MM.1S (cell line): Measurements from ENCODE around the gene VRTN.

Source experiments
- EZH2 ChIP-seq: fragments of 300-600 bp; sonication (generic); optimal IDR thresholded peaks from 2 replicates; pipeline ENCODE3; 2017; ENCODE audit warnings: low read depth, mild to moderate bottlenecking, antibody characterized with exemption, low read length, mixed read lengths
- EZH2phosphoT487 ChIP-seq: fragments of 300-600 bp; sonication (generic); IDR thresholded peaks from 2 replicates; pipeline ENCODE4 v1.6.1; 2018; ENCODE audit warnings: antibody characterized with exemption, low read length
- TF ChIP-seq, protein P1 (sequence below): fragments of 300-600 bp; sonication (generic); IDR thresholded peaks from 2 replicates; pipeline ENCODE4 v1.5.1; 2016; ENCODE audit warnings: antibody characterized with exemption, low read length, mixed read lengths

DNA sequence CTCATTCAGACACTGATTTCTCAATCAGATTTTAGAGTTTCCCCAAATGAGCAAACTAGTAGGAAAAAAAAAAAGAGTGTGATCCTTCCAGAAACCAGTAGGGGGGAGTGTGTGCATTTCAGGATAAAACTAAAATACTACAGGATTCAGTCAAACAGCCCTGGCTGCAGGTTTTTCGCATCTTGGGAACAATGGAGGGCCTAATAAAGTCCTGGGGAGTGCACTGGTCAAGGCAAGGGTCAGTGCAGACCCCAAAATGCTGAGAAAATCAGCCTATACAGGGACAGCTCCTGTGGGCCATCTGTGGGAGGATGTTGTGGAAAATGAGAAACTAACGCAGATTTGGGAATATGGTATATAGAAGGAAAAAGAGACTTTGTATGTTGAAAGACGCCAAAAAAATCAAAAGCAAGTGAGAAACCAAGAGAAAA lies 23.3 kb upstream of the VRTN start:
- TF ChIP-seq, protein P1, sequence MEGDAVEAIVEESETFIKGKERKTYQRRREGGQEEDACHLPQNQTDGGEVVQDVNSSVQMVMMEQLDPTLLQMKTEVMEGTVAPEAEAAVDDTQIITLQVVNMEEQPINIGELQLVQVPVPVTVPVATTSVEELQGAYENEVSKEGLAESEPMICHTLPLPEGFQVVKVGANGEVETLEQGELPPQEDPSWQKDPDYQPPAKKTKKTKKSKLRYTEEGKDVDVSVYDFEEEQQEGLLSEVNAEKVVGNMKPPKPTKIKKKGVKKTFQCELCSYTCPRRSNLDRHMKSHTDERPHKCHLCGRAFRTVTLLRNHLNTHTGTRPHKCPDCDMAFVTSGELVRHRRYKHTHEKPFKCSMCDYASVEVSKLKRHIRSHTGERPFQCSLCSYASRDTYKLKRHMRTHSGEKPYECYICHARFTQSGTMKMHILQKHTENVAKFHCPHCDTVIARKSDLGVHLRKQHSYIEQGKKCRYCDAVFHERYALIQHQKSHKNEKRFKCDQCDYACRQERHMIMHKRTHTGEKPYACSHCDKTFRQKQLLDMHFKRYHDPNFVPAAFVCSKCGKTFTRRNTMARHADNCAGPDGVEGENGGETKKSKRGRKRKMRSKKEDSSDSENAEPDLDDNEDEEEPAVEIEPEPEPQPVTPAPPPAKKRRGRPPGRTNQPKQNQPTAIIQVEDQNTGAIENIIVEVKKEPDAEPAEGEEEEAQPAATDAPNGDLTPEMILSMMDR: peak; percentile 39
- TF ChIP-seq EZH2: no peak
- no peak for TF ChIP-seq EZH2phosphoT487
